Ammon's horn (tissue), 1 donor: Measurements from ENCODE around the gene PDE4D.
"Not testable (repeated sequence)": the region's sequence is repeated elsewhere in the genome, so short reads cannot be mapped to it uniquely, and the experiment has no call there.

Experiments used
- DNase-seq: peaks from one replicate; pipeline ENCODE4 v3.0.0-alpha.2; 2016; ENCODE audit warnings: low spot score

PDE4D gene

GRCh38 chr5:59608745-59609144 lies 284.8 kb downstream of the PDE4D start:
- no peak for DNase-seq

GRCh38 chr5:59607138-59607765 lies 286.3 kb downstream of the PDE4D start:
- DNase-seq = no peak

GRCh38 chr5:59605915-59606314 lies 287.6 kb downstream of the PDE4D start:
- no peak for DNase-seq

- no peak for DNase-seq
Measured at GRCh38 chr5:59604111-59604510, 289.4 kb downstream of the PDE4D start.

- peak; percentile 46 for DNase-seq
Measured at GRCh38 chr5:59600998-59601397, 292.5 kb downstream of the PDE4D start.

- no peak for DNase-seq
Measured at GRCh38 chr5:59600153-59600552, 293.4 kb downstream of the PDE4D start.

GRCh38 chr5:59599729-59600128 lies 293.8 kb downstream of the PDE4D start:
- DNase-seq = peak; percentile 56

- no peak for DNase-seq
Measured at GRCh38 chr5:59598547-59598874, 295.0 kb downstream of the PDE4D start.

GRCh38 chr5:59597690-59598546 lies 295.6 kb downstream of the PDE4D start:
- no peak for DNase-seq

GRCh38 chr5:59596586-59597350 lies 296.8 kb downstream of the PDE4D start:
- DNase-seq = no peak

GRCh38 chr5:59594118-59594517 lies 299.4 kb downstream of the PDE4D start:
- DNase-seq = not testable (repeated sequence)

GRCh38 chr5:59593439-59594007 lies 300.0 kb downstream of the PDE4D start:
- DNase-seq = no peak

- no peak for DNase-seq
Measured at GRCh38 chr5:59592101-59592500, 301.4 kb downstream of the PDE4D start.

- no peak for DNase-seq
Measured at GRCh38 chr5:59591162-59591561, 302.4 kb downstream of the PDE4D start.

GRCh38 chr5:59588922-59589321 lies 304.6 kb downstream of the PDE4D start:
- DNase-seq = no peak

- DNase-seq = peak; percentile 94
Measured at GRCh38 chr5:59587489-59588337, 305.8 kb downstream of the PDE4D start.

- DNase-seq = no peak
Measured at GRCh38 chr5:59586841-59587240, 306.7 kb downstream of the PDE4D start.

GRCh38 chr5:59584858-59585846 lies 308.4 kb downstream of the PDE4D start:
- peak; percentile 64 for DNase-seq

GRCh38 chr5:59583810-59584562 lies 309.5 kb downstream of the PDE4D start:
- no peak for DNase-seq
